Esophagus muscularis mucosa (tissue), 4 donors: ENCODE data around the gene MKI67. TPM values are rescaled to one million over a fixed set of nuclear protein-coding genes. Genes with fewer than 3 reads are reported as not detected.
A peak's percentile ranks its signal among the peaks of the same experiment; 100 is the strongest.

Source experiments
- DNase-seq: peaks from one replicate; pipeline ENCODE4 v3.0.0-alpha.2; 2017; ENCODE audit errors: extremely low spot score
- H3K27ac ChIP-seq, 4 donors: fragments of 200-600 bp; sonication (generic); replicated peaks in 1 of 4; 1 replicate in 3 of 4; 2 replicates in 1 of 4; pipeline ENCODE4 v1.5.1; 2016 to 2019; ENCODE audit warnings: mild to moderate bottlenecking in 1 of 4
- H3K27me3 ChIP-seq, 4 donors: fragments of 200-600 bp; sonication (generic); one replicate each; pipeline versions ENCODE4 v1.5.1 to v1.6.0; 2016 to 2019
- H3K36me3 ChIP-seq, 4 donors: fragments of 200-600 bp; sonication (generic); one replicate each; pipeline ENCODE4 v1.5.1; 2016 to 2019
- H3K4me1 ChIP-seq, 4 donors: fragments of 200-600 bp; sonication (generic); one replicate each; pipeline ENCODE4 v1.5.1; 2016 to 2019
- H3K4me3 ChIP-seq, 4 donors: fragments of 200-600 bp; sonication (generic); 1 replicate in 2 of 4; 2 replicates in 2 of 4; pipeline ENCODE4 v1.5.1; 2016 to 2019; ENCODE audit warnings: mild to moderate bottlenecking in 4 of 4, moderate library complexity in 1 of 4
- H3K9me3 ChIP-seq, 4 donors: fragments of 200-600 bp; sonication (generic); 1 replicate in 3 of 4; 2 replicates in 1 of 4; pipeline ENCODE4 v1.5.1; 2016 to 2019
- CTCF ChIP-seq, 3 experiments: fragments of 200-600 bp in 2 of 3; fragments of 450-650 bp in 1 of 3; sonication (generic) in 2 of 3; IDR thresholded peaks; one replicate each; pipeline ENCODE4 v1.5.1; 2017 to 2019; ENCODE audit warnings: antibody characterized with exemption in 3 of 3, mild to moderate bottlenecking in 2 of 3, moderate library complexity in 1 of 3
- EP300 ChIP-seq: sonication (generic); formaldehyde crosslinking; IDR thresholded peaks from one replicate; pipeline ENCODE4 v1.6.1; 2017; ENCODE audit warnings: antibody characterized with exemption
- POLR2A ChIP-seq: fragments of 450-650 bp; IDR thresholded peaks from one replicate; pipeline ENCODE4 v1.6.1; 2017; ENCODE audit warnings: antibody characterized with exemption, moderate library complexity, mild to moderate bottlenecking, low read depth
- POLR2AphosphoS5 ChIP-seq, 2 donors: sonication (generic); formaldehyde crosslinking; IDR thresholded peaks; one replicate each; pipeline ENCODE4 v1.6.1; 2017; ENCODE audit warnings: antibody characterized with exemption in 2 of 2
- WGBS: methylation state at CpG from one replicate; pipeline ENCODE4 v1.1.5; 2018; 5-methylcytosine and 5-hydroxymethylcytosine counted together
- intact Hi-C: fragments of 100-400 bp; cut with DNase I; formaldehyde crosslinking; loops from one replicate; pipeline ENCODE4 v1.15.1; 2023
- total RNA-seq, 4 donors: library from RNA; depleted of rRNA; stranded (reverse); fragments of >200 nt; gene quantifications; one replicate each; pipeline versions ENCODE4 v1.1.0 to v1.2.1, GENCODE V29; 2016

The MKI67 gene
- total RNA-seq, 4 donors from 2014 or later: 0.17 to 1.2 (median 0.87) TPM

GRCh38 chr10:128163701-128164100 lies 37.5 kb upstream of the MKI67 start:
- no peak overlapping the region for H3K4me3 ChIP-seq
- H3K36me3 ChIP-seq: no peaks in the 10 kb centered on the region
- H3K27ac ChIP-seq: no peak overlapping the region
- H3K27me3 ChIP-seq: peaks cover 0 to 24% (median 0%) of the 10 kb centered on the region in 4 donors
- H3K9me3 ChIP-seq: no peaks in the 10 kb centered on the region
- TF ChIP-seq EP300 (no peak), POLR2AphosphoS5 (IDR thresholded peaks at IDR 0.05) (no peak), POLR2A (no peak), CTCF (IDR thresholded peaks at IDR 0.05) (no peak)
- no peak for DNase-seq
- intact Hi-C loops: no loop called here
- no peaks in the 10 kb centered on the region for H3K4me1 ChIP-seq
- 80% methylated on average over 5 of the region's 5 CpGs for WGBS

GRCh38 chr10:128161031-128161430 lies 34.8 kb upstream of the MKI67 start:
- peak; percentile 84 for DNase-seq
- intact Hi-C loops: no loop called here

DNA sequence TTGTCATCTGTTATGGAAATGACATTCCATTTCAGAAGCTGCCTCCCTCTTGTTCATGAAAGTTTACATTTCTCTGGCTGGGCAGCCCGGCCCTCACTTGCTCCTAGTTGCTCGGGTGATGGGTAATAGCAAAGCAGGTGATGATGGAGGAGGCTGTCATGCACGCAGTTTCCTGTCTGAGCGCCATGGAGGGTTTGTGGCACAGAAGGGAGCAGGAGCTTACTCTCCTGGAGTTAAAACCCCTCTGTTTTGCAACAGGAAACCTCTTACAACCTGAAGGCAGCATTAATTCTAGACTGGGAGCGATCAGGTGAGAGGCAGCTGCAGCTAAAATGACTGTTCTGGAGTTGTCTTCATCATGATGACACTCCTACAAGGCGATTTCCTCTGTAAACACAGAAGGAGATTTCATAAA lies 34.1 kb upstream of the MKI67 start:
- Histone ChIP-seq H3K36me3 (no peaks in the 10 kb centered on the region), H3K27ac (no peak overlapping the region), H3K27me3 (peaks cover 0 to 30% (median 0%) of the 10 kb centered on the region in 4 donors), H3K4me3 (no peak overlapping the region), H3K4me1 (no peaks in the 10 kb centered on the region), H3K9me3 (no peaks in the 10 kb centered on the region)
- WGBS: 20% methylated on average over 6 of the region's 6 CpGs
- no peak for TF ChIP-seq CTCF (IDR thresholded peaks at IDR 0.05)
- no peak for TF ChIP-seq POLR2A
- TF ChIP-seq EP300: no peak
- TF ChIP-seq POLR2AphosphoS5 (IDR thresholded peaks at IDR 0.05): no peak
- intact Hi-C loops: no loop called here
- DNase-seq: peak; percentile 78

More at GRCh38 chr10:128161031-128161430, 34.8 kb upstream of the MKI67 start:
- no peak overlapping the region for H3K4me3 ChIP-seq
- H3K36me3 ChIP-seq: no peaks in the 10 kb centered on the region
- 82% methylated on average over 7 of the region's 7 CpGs for WGBS
- peaks cover 0 to 23% (median 0%) of the 10 kb centered on the region in 4 donors for H3K27me3 ChIP-seq
- H3K27ac ChIP-seq: no peak overlapping the region
- no peaks in the 10 kb centered on the region for H3K9me3 ChIP-seq
- TF ChIP-seq POLR2AphosphoS5 (IDR thresholded peaks at IDR 0.05): no peak
- TF ChIP-seq EP300: no peak
- no peak for TF ChIP-seq CTCF (IDR thresholded peaks at IDR 0.05)
- TF ChIP-seq POLR2A: no peak
- no peaks in the 10 kb centered on the region for H3K4me1 ChIP-seq

- Histone ChIP-seq H3K27ac (no peak overlapping the region), H3K4me1 (no peaks in the 10 kb centered on the region), H3K27me3 (peaks cover 0 to 46% (median 0%) of the 10 kb centered on the region in 4 donors), H3K4me3 (no peak overlapping the region), H3K9me3 (no peaks in the 10 kb centered on the region), H3K36me3 (no peaks in the 10 kb centered on the region)
- no peak for TF ChIP-seq EP300
- no peak for TF ChIP-seq POLR2A
- TF ChIP-seq CTCF (IDR thresholded peaks at IDR 0.05): no peak
- no peak for TF ChIP-seq POLR2AphosphoS5 (IDR thresholded peaks at IDR 0.05)
- no peak for DNase-seq
- WGBS: 88% methylated on average over 9 of the region's 9 CpGs
- intact Hi-C loops: no loop called here
Measured at GRCh38 chr10:128158021-128158795, 32.0 kb upstream of the MKI67 start.
